Tibial nerve (tissue), 4 donors: Measurements from ENCODE around the gene TMED8.

Experiments
- EP300 ChIP-seq, 2 donors: sonication (generic); formaldehyde crosslinking; IDR thresholded peaks; one replicate each; pipeline ENCODE4 v1.6.1; 2017; ENCODE audit warnings: antibody characterized with exemption in 2 of 2, mild to moderate bottlenecking in 1 of 2
- POLR2A ChIP-seq, 2 donors: fragments of 450-650 bp; IDR thresholded peaks; one replicate each; pipeline ENCODE4 v1.6.1; 2017; ENCODE audit warnings: antibody characterized with exemption in 2 of 2, mild to moderate bottlenecking in 2 of 2, moderate library complexity in 2 of 2
- TF ChIP-seq, protein P1 (sequence below), 5 experiments: fragments of 200-600 bp in 3 of 5; fragments of 450-650 bp in 2 of 5; sonication (generic) in 3 of 5; IDR thresholded peaks; one replicate each; pipeline ENCODE4 v1.5.1; 2016 to 2019; ENCODE audit warnings: antibody characterized with exemption in 5 of 5, mild to moderate bottlenecking in 3 of 5, moderate library complexity in 2 of 5

DNA sequence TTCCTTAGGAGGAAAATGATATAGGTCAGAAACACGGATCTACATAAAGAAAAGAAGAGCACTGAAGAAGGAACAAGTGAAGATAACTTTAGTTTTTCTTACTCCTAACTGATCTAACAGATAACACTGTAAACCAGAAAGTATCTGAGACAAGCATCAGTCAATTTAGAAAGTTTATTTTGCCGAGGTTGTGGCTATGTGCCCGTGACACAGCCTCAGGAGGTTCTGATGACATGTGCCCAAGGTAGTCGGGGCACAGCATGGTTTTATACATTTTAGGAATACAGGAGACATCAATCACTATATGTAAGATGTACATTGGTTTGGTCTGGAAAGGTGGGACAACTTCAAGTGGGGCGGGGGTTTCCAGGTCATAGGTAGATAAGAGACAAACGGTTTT is 23.3 kb upstream of the TMED8 start:
- TF ChIP-seq POLR2A (IDR thresholded peaks at IDR 0.05) (no peak), EP300 (IDR thresholded peaks at IDR 0.05) (no peak)
- TF ChIP-seq, protein P1, sequence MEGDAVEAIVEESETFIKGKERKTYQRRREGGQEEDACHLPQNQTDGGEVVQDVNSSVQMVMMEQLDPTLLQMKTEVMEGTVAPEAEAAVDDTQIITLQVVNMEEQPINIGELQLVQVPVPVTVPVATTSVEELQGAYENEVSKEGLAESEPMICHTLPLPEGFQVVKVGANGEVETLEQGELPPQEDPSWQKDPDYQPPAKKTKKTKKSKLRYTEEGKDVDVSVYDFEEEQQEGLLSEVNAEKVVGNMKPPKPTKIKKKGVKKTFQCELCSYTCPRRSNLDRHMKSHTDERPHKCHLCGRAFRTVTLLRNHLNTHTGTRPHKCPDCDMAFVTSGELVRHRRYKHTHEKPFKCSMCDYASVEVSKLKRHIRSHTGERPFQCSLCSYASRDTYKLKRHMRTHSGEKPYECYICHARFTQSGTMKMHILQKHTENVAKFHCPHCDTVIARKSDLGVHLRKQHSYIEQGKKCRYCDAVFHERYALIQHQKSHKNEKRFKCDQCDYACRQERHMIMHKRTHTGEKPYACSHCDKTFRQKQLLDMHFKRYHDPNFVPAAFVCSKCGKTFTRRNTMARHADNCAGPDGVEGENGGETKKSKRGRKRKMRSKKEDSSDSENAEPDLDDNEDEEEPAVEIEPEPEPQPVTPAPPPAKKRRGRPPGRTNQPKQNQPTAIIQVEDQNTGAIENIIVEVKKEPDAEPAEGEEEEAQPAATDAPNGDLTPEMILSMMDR (IDR thresholded peaks at IDR 0.05): no peak
